ENCODE measurements around the gene FBXO28. TPM values are rescaled to one million over a fixed set of nuclear protein-coding genes. Genes with fewer than 3 reads are reported as not detected.
A peak's percentile ranks its signal among the peaks of the same experiment; 100 is the strongest.
"Not testable (repeated sequence)": the region's sequence is repeated elsewhere in the genome, so short reads cannot be mapped to it uniquely, and the experiment has no call there.

Gene FBXO28
- total RNA-seq, 2 experiments from 2014 or later, result 25.5 to 30.6 TPM

DNA sequence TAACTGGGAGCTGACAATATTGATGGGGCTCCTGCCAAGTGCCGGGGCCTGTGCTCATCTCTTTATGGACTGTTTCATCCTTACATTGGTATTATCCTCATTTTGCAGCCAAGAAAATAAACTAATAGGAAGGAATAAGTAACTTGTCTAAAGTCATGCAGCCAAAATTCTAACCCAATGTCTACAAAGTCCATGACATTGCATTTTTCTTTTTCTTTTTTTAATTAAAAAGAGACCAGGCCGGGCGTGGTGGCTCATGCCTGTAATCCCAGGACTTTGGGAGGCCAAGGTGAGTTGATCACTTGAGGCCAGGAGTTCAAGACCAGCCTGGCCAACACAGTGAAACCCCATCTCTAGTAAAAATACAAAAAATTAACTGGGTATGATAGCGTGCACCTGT, 87.9 kb downstream of the FBXO28 start:
- POLR2A ChIA-PET, result no interaction called here
- H3K27ac Mint-ChIP-seq, result no peak overlapping the region
- H3K4me3 Mint-ChIP-seq, result no peak overlapping the region
- H3K27me3 Mint-ChIP-seq, result no peaks in the 10 kb centered on the region
- no peaks in the 10 kb centered on the region for H3K36me3 Mint-ChIP-seq (ENCODE audit: low read depth)
- H3K4me1 Mint-ChIP-seq, result peaks cover 14% of the 10 kb centered on the region
- no peak for DNase-seq
- H3K9me3 Mint-ChIP-seq, result no peaks in the 10 kb centered on the region
- CTCF ChIA-PET, result no interaction called here

DNA sequence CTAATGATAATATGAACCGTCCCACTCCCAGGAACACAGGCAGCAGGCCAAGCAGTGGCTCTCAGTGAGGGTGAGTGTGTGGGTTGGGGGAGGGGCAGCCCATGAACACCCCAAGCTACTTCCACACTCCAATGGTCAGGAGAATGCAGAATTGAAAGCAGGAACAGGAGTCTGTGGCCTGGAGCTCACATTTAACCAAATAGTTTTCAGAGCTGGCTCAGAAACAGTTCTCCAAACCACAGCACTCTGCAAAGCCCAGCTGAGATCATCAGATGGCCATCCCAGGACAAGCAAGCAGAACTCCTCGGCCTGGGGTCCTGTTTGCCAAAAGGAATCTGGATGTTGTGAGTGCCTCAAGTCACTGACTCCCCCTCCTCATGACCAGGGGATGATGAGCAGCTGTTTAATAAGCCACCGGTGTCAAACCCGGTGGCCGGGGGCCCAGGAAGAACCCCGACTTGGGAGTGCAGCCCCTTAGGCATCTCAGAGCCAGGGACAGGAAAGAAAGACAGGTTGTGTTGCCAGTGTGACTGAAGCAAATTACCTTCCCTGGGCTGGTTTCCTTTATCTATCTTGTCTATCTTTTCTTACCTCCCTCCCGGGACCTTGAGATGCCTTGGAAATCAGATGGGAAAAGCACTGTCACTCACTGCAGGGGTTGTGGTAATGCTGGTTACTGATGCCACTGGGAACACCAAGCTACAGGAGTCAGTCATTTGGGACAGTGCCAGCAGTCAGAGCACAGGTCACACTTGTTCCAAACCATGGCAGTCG, 89.5 kb downstream of the FBXO28 start:
- CTCF ChIA-PET, result no interaction called here
- Mint-ChIP-seq H3K9me3 (no peaks in the 10 kb centered on the region), H3K4me1 (peaks cover 13% of the 10 kb centered on the region), H3K4me3 (no peak overlapping the region), H3K36me3 (ENCODE audit: low read depth) (no peaks in the 10 kb centered on the region), H3K27ac (no peak overlapping the region), H3K27me3 (no peaks in the 10 kb centered on the region)
- POLR2A ChIA-PET, result no interaction called here
- no peak for DNase-seq

GRCh38 chr1:224205438-224205840, 91.5 kb downstream of the FBXO28 start:
- Mint-ChIP-seq H3K4me1 (peaks cover 13% of the 10 kb centered on the region), H3K27me3 (no peaks in the 10 kb centered on the region), H3K27ac (peak overlapping the region; percentile 36), H3K36me3 (ENCODE audit: low read depth) (no peaks in the 10 kb centered on the region), H3K9me3 (no peaks in the 10 kb centered on the region), H3K4me3 (no peak overlapping the region)
- peak; percentile 20 for DNase-seq
- POLR2A ChIA-PET, result interaction anchor here (1.0 to 1.4 kb wide), 3 partner anchors 13 to 35 kb away, joined by 3 to 4 read pairs (median 3); partner anchors contain the start of gene DEGS1
- CTCF ChIA-PET, result interaction anchor here (0.7 to 2.3 kb wide), 2 partner anchors 53 to 130 kb away, joined by 3 to 6 read pairs; no protein-coding TSS in a partner anchor

DNA sequence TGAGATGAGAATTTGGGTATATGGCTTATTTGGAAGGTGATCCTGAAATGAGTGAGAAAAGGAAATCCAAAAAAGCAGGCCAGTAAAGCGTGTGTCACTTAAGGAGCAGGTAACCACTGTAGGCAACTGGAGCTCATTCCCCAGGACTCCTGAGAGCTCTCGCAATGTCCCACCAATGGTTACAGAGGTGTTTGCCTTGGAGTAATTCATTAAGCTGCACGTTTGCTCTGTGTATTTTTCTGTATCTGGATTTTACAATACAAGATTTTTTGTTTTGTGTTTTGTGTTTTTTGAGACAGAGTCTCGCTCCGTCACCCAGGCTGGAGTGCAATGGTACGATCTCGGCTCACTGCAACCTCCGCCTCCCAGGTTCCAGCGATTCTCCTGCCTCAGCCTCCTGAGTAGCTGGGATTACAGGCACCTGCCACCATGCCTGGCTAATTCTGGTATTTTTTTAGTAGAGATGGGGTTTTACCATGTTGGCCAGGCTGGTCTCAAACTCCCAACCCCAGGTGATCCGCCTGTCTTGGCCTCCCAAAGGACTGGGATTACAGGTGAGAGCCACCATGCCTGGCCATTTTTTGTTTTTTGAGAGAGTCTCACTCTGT, 92.1 kb downstream of the FBXO28 start:
- H3K4me3 Mint-ChIP-seq; DNase-seq; H3K27me3 Mint-ChIP-seq; H3K9me3 Mint-ChIP-seq; H3K27ac Mint-ChIP-seq; H3K36me3 Mint-ChIP-seq (ENCODE audit: low read depth): not testable (repeated sequence)
- H3K4me1 Mint-ChIP-seq, result peaks cover 13% of the 10 kb centered on the region
- POLR2A ChIA-PET, result interaction anchor here (1.0 kb wide), 1 partner anchor 36 kb away, joined by 3 read pairs; no protein-coding TSS in a partner anchor
- CTCF ChIA-PET, result interaction anchor here (2.3 kb wide), 1 partner anchor 54 kb away, joined by 6 read pairs; no protein-coding TSS in a partner anchor

DNA sequence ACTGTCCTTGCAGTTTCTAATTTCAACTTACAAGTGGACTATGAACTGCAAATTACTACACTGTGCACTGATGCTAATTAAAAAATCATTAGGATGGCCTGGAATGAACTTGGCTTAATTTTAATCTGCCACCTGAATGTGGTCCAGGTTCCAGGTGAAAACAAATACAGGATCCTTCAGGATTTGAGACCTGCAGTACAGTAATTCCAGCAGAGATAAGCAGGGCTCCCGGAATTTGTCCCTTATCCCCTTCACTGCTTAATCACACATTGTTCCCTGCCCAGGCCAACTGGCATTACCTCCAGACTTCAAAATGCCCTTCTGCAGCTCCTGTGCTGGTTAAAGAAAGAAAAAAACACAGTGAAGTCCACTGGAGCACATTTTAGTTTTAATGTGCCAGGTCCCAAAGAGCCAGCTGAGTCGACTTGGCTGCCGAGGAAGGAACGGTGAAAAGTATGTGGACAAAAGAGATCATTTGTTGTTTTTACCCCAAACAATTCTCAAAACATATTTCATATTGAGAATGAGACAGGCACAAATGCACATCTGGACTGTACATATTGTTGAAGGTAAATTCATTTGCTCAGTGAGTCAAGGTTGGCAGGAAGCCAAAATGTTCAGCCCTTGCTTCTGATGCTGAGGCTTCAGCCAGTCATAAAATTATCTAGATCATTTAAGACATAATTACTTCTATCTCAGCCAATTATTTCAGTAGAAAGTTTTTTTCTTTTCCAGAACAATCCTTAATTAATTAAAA, 97.5 kb downstream of the FBXO28 start:
- Mint-ChIP-seq H3K36me3 (ENCODE audit: low read depth) (no peaks in the 10 kb centered on the region), H3K9me3 (no peaks in the 10 kb centered on the region), H3K4me3 (no peak overlapping the region), H3K27ac (no peak overlapping the region), H3K4me1 (no peaks in the 10 kb centered on the region), H3K27me3 (no peaks in the 10 kb centered on the region)
- ChIA-PET POLR2A (interaction anchor here (1.1 kb wide), 1 partner anchor 51 kb away, joined by 3 read pairs; no protein-coding TSS in a partner anchor), CTCF (no interaction called here)
- no peak for DNase-seq

Other genes starting within 250 kb of the FBXO28 start
- 10 to 100 TPM; 69.2 to 69.5 TPM for gene DEGS1, start 69.1 kb downstream of the FBXO28 start, total RNA-seq
- 10 to 100 TPM; 38.8 to 45.6 TPM for gene NVL, start 216.1 kb downstream of the FBXO28 start, total RNA-seq
- 10 to 100 TPM; 48.6 to 52.1 TPM for gene CNIH4, start 242.8 kb downstream of the FBXO28 start, total RNA-seq